ENCODE results near the gene VSIG10. TPM values are rescaled to one million over a fixed set of nuclear protein-coding genes. Genes with fewer than 3 reads are reported as not detected.

Gene VSIG10
- total and polyA plus RNA-seq, 2 of the 13 experiments (the other 11 are each of a cell fraction or from before 2014, with no cell fraction given), result 25.6 to 42.5 TPM

- TF ChIP-seq TEAD3 (CRISPR knock-in tag; optimal IDR thresholded peaks at IDR 0.05; ENCODE audit: borderline replicate concordance) (peak; percentile 99), ZGPAT (CRISPR knock-in tag; IDR thresholded peaks at IDR 0.05) (peak; percentile 94), REXO4 (CRISPR knock-in tag; IDR thresholded peaks at IDR 0.05; ENCODE audit: borderline replicate concordance) (no peak), TSC22D2 (CRISPR knock-in tag; IDR thresholded peaks at IDR 0.05; ENCODE audit: borderline replicate concordance) (no peak), TCF7 (IDR thresholded peaks at IDR 0.05; ENCODE audit: low read depth) (no peak), SMC3 (IDR thresholded peaks at IDR 0.05; ENCODE audit: low read length) (peak; percentile 42), MYNN (CRISPR knock-in tag; IDR thresholded peaks at IDR 0.05; ENCODE audit: low read depth) (no peak), RCOR2 (CRISPR knock-in tag; IDR thresholded peaks at IDR 0.05) (peak; percentile 96), ZNF264 (CRISPR knock-in tag; IDR thresholded peaks at IDR 0.05) (peak; percentile 73; the same call in 1 of the 2 replicates), ZBTB40 (IDR thresholded peaks at IDR 0.05) (no peak), ZBTB40 (CRISPR knock-in tag; IDR thresholded peaks at IDR 0.05) (peak; percentile 87), ZNF282 (IDR thresholded peaks at IDR 0.05; ENCODE audit: partially characterized antibody) (no peak), ZBTB21 (CRISPR knock-in tag; IDR thresholded peaks at IDR 0.05) (peak; percentile 59), JARID2 (CRISPR knock-in tag; IDR thresholded peaks at IDR 0.05; ENCODE audit: insufficient replicate concordance) (no peak), POLR2AphosphoS5 (IDR thresholded peaks at IDR 0.05; ENCODE audit: low read depth, low read length) (no peak), ZNF143 (CRISPR knock-in tag; IDR thresholded peaks at IDR 0.05) (0 out of 2 replicates have a peak, but pooled peaks have one; percentile 25), STAT6 (CRISPR knock-in tag; IDR thresholded peaks at IDR 0.05; ENCODE audit: borderline replicate concordance) (peak; percentile 59; the same call in 1 of the 2 replicates), RFXANK (CRISPR knock-in tag; IDR thresholded peaks at IDR 0.05) (no peak)
These were observed 51.3 kb downstream of the VSIG10 start (continued) for GRCh38 chr12:118052324-118053070.
